ENCODE results near the gene ACSL5.

DNA sequence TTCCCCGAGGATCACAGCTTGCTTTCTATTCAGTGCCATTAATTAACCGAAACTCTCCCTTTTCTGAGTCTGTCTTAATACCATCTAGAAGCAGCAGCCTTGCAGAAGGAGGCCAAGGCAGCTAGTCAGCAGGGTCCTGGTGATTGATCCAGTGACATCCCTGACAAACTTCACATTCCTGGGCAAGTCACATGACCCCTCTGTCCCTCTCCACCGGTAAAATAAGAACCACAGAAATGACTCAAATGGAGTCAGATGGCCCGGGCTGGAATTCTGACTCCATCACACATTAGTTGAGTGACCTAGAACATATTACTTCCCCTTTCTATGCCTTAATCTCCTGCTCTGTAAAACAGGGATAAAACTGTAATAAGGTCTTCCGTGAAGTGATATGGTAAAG, 17.2 kb upstream of the ACSL5 start:
- TF ChIP-seq, protein P1, sequence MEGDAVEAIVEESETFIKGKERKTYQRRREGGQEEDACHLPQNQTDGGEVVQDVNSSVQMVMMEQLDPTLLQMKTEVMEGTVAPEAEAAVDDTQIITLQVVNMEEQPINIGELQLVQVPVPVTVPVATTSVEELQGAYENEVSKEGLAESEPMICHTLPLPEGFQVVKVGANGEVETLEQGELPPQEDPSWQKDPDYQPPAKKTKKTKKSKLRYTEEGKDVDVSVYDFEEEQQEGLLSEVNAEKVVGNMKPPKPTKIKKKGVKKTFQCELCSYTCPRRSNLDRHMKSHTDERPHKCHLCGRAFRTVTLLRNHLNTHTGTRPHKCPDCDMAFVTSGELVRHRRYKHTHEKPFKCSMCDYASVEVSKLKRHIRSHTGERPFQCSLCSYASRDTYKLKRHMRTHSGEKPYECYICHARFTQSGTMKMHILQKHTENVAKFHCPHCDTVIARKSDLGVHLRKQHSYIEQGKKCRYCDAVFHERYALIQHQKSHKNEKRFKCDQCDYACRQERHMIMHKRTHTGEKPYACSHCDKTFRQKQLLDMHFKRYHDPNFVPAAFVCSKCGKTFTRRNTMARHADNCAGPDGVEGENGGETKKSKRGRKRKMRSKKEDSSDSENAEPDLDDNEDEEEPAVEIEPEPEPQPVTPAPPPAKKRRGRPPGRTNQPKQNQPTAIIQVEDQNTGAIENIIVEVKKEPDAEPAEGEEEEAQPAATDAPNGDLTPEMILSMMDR (conservative IDR thresholded peaks at IDR 0.05; ENCODE audit: low read length) = no peak
- TF ChIP-seq EZH2phosphoT487 (IDR thresholded peaks at IDR 0.05; ENCODE audit: borderline replicate concordance, low read depth, low read length) = no peak

Measured in OCI-LY7 (cell line).